Measurements from ENCODE around the gene SOX13.

- TF ChIP-seq CTCF (optimal IDR thresholded peaks at IDR 0.05 in 1 of 3, IDR thresholded peaks at IDR 0.05 in 1 of 3, conservative IDR thresholded peaks at IDR 0.05 in 1 of 3; ENCODE audit: extremely low read depth in 1 of 3, insufficient read depth in 2 of 3, low read length in 3 of 3) (peak in 1 of 3 experiments; percentile 10), EZH2 (IDR thresholded peaks at IDR 0.05; ENCODE audit: low read length) (no peak)
These were observed 2.2 kb downstream of the SOX13 start for GRCh38 chr1:204075139-204075521.
